DND-41 (cell line): ENCODE data around the gene SEC16A.

Source experiments
- CTCF ChIP-seq: IDR thresholded peaks from 2 replicates; pipeline ENCODE4 v1.5.1; 2012; ENCODE audit warnings: borderline replicate concordance, low read length, moderate library complexity, mild to moderate bottlenecking; ENCODE audit not compliant: poor library complexity, severe bottlenecking; ENCODE audit errors: extremely low read depth
- EZH2 ChIP-seq: IDR thresholded peaks from 3 replicates; pipeline ENCODE4 v1.6.1; 2012; ENCODE audit warnings: borderline replicate concordance, low read depth, mild to moderate bottlenecking, moderate library complexity, low read length, inconsistent platforms; ENCODE audit not compliant: severe bottlenecking

- TF ChIP-seq CTCF, result no peak
- TF ChIP-seq EZH2, result no peak
Measured at GRCh38 chr9:136429075-136429628, 53.7 kb downstream of the SEC16A start.
